IMR-90 (cell line): ENCODE data around the gene LSG1.

ENCODE experiments used
- BHLHE40 ChIP-seq: fragments of 150-350 bp; IDR thresholded peaks from 2 replicates; pipeline ENCODE4 v1.6.1; 2016; ENCODE audit warnings: mild to moderate bottlenecking, low read depth, low read length
- CTCF ChIP-seq: conservative IDR thresholded peaks from 2 replicates; pipeline ENCODE4 v1.5.1; 2012; ENCODE audit warnings: mild to moderate bottlenecking, low read depth, low read length, improper control_type of control experiment
- ELK1 ChIP-seq: fragments of 150-350 bp; IDR thresholded peaks from 2 replicates; pipeline ENCODE4 v1.6.1; 2016; ENCODE audit warnings: low read depth, mild to moderate bottlenecking, low read length, moderate library complexity, borderline replicate concordance
- MAFK ChIP-seq: IDR thresholded peaks from 2 replicates; pipeline ENCODE4 v1.6.1; 2012; ENCODE audit warnings: low read depth, low read length, improper control_type of control experiment
- MXI1 ChIP-seq: IDR thresholded peaks from 2 replicates; pipeline ENCODE4 v1.6.1; 2012; ENCODE audit warnings: low read depth, mild to moderate bottlenecking, low read length, moderate library complexity, borderline replicate concordance
- POLR2A ChIP-seq: IDR thresholded peaks from 2 replicates; pipeline ENCODE4 v1.6.1; 2012; ENCODE audit warnings: mild to moderate bottlenecking, low read depth, low read length
- RAD21 ChIP-seq: IDR thresholded peaks from 2 replicates; pipeline ENCODE4 v1.6.1; 2012; ENCODE audit warnings: low read length, improper control_type of control experiment
- RCOR1 ChIP-seq: IDR thresholded peaks from 2 replicates; pipeline ENCODE4 v1.6.1; 2012; ENCODE audit warnings: mild to moderate bottlenecking, low read length, improper control_type of control experiment; ENCODE audit not compliant: insufficient replicate concordance

- TF ChIP-seq CTCF (no peak), BHLHE40 (no peak), POLR2A (no peak), ELK1 (no peak), MAFK (no peak), RAD21 (no peak), RCOR1 (no peak), MXI1 (no peak)
Measured at GRCh38 chr3:194686816-194687637, 15.0 kb upstream of the LSG1 start.
